ENCODE measurements around the gene IER5.

DNA sequence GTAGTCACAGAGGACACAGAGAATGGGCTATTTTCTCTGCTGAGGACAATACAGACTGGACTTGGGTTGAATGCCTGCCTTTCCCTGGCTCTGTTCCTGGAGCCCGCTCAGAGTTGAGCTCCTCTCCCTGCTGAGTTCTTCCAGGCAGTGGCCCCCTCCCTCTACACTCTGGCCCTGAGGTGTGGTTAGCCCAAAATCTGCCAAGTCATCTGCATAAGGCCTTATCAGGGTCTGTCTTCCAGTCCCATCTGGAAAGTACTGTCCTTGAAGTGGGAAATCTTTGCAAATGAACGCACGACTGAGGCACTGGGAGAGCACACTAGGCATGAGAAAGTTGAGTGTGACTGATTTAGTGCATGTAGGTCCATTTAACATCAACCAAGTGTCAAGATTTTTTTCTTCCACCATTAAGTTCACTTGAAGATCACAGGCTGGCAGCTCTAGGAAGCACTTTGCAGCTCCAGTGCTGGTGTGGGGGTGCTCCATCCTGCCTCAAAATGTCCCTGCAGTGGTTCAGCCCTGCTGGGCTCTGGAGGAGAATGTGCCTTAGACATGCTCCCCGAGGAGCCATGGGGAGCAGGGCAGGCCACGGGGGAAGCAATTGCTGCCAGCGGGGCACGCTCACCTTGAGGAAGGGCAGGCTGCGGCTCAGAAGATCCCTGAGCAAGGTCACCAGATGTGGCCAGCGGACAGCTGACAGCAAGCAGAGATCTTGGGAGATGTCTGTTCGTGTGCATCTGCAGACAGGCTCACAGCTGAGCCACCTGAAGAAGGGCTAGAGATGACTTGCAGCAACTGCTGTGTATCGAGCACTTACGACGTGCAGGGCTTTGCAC lies 41.5 kb downstream of the IER5 start:
- TF ChIP-seq, protein P1, sequence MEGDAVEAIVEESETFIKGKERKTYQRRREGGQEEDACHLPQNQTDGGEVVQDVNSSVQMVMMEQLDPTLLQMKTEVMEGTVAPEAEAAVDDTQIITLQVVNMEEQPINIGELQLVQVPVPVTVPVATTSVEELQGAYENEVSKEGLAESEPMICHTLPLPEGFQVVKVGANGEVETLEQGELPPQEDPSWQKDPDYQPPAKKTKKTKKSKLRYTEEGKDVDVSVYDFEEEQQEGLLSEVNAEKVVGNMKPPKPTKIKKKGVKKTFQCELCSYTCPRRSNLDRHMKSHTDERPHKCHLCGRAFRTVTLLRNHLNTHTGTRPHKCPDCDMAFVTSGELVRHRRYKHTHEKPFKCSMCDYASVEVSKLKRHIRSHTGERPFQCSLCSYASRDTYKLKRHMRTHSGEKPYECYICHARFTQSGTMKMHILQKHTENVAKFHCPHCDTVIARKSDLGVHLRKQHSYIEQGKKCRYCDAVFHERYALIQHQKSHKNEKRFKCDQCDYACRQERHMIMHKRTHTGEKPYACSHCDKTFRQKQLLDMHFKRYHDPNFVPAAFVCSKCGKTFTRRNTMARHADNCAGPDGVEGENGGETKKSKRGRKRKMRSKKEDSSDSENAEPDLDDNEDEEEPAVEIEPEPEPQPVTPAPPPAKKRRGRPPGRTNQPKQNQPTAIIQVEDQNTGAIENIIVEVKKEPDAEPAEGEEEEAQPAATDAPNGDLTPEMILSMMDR (IDR thresholded peaks at IDR 0.05), result no peak
- TF ChIP-seq POLR2AphosphoS5 (IDR thresholded peaks at IDR 0.05), result no peak

Measured in gastroesophageal sphincter (tissue), 3 donors.